GM23338 (cell line): ENCODE data around the gene MMD. TPM values are rescaled to one million over a fixed set of nuclear protein-coding genes. Genes with fewer than 3 reads are reported as not detected.

Experiments
- ATAC-seq: fragments of 200-7000 bp; cut with Tn5 transposase; 3 replicates; pipeline ENCODE4 v1.9.1; 2020
- DNase-seq: peaks from one replicate; pipeline ENCODE4 v3.0.0-alpha.2; 2015; ENCODE audit warnings: low spot score
- H2AFZ ChIP-seq: fragments of 200-600 bp; sonication (generic); 2 replicates; pipeline ENCODE4 v1.8.0; 2016; ENCODE audit warnings: antibody characterized with exemption, mild to moderate bottlenecking, moderate library complexity
- H3F3A ChIP-seq: fragments of 200-600 bp; sonication (generic); replicated peaks from 2 replicates; pipeline ENCODE4 v1.8.0; 2017; ENCODE audit warnings: antibody characterized with exemption, mixed run types, low read depth
- H3K27ac ChIP-seq: fragments of 200-600 bp; sonication (generic); 2 replicates; pipeline ENCODE4 v1.6.1; 2016; ENCODE audit warnings: low read depth
- H3K27me3 ChIP-seq: fragments of 200-600 bp; sonication (generic); 2 replicates; pipeline ENCODE4 v1.8.0; 2016; ENCODE audit warnings: mild to moderate bottlenecking, mixed run types, moderate library complexity; ENCODE audit not compliant: insufficient read depth
- H3K36me3 ChIP-seq: fragments of 200-600 bp; sonication (generic); 2 replicates; pipeline ENCODE4 v1.8.0; 2016; ENCODE audit warnings: mild to moderate bottlenecking; ENCODE audit not compliant: insufficient read depth
- H3K4me1 ChIP-seq: fragments of 200-600 bp; sonication (generic); 2 replicates; pipeline ENCODE4 v1.8.0; 2016; ENCODE audit warnings: mild to moderate bottlenecking, moderate library complexity; ENCODE audit not compliant: insufficient read depth
- H3K4me2 ChIP-seq: fragments of 200-600 bp; sonication (generic); 2 replicates; pipeline ENCODE4 v1.7.1; 2017; ENCODE audit warnings: mixed run types
- H3K4me3 ChIP-seq: fragments of 200-600 bp; sonication (generic); 2 replicates; pipeline ENCODE4 v1.6.1; 2016; ENCODE audit warnings: mixed run types
- H3K79me2 ChIP-seq: fragments of 200-600 bp; sonication (generic); replicated peaks from 2 replicates; pipeline ENCODE4 v1.8.0; 2017; ENCODE audit warnings: mild to moderate bottlenecking; ENCODE audit not compliant: insufficient read depth
- H3K9me2 ChIP-seq: fragments of 200-600 bp; sonication (generic); 2 replicates; pipeline ENCODE4 v1.8.0; 2017; ENCODE audit not compliant: insufficient read depth
- H4K20me1 ChIP-seq: fragments of 200-600 bp; sonication (generic); replicated peaks from 2 replicates; pipeline ENCODE4 v1.8.0; 2017; ENCODE audit warnings: mild to moderate bottlenecking; ENCODE audit not compliant: insufficient read depth
- H3K27ac Mint-ChIP-seq: 2 replicates; pipeline ENCODE4 v1.8.0; 2020; ENCODE audit warnings: inconsistent platforms, mild to moderate bottlenecking, moderate library complexity, mixed read lengths
- H3K27me3 Mint-ChIP-seq: 3 replicates; pipeline ENCODE4 v1.8.0; 2022; ENCODE audit warnings: low read depth, mild to moderate bottlenecking, moderate library complexity, mixed read lengths, inconsistent platforms; ENCODE audit not compliant: insufficient read depth, poor library complexity
- H3K36me3 Mint-ChIP-seq: 3 replicates; pipeline ENCODE4 v1.8.0; 2021; ENCODE audit warnings: low read depth, mild to moderate bottlenecking, inconsistent platforms, moderate library complexity, mixed read lengths
- H3K4me1 Mint-ChIP-seq: 3 replicates; pipeline ENCODE4 v1.8.0; 2020; ENCODE audit warnings: mild to moderate bottlenecking, inconsistent platforms, mixed read lengths
- H3K4me3 Mint-ChIP-seq: 3 replicates; pipeline ENCODE4 v1.8.0; 2021; ENCODE audit warnings: moderate library complexity, mild to moderate bottlenecking, inconsistent platforms, mixed read lengths
- H3K9me3 Mint-ChIP-seq: 3 replicates; pipeline ENCODE4 v1.8.0; 2020; ENCODE audit warnings: moderate library complexity, mild to moderate bottlenecking, inconsistent platforms, mixed read lengths
- CREB1 ChIP-seq: fragments of 250-450 bp; sonication (Bioruptor Pico); IDR thresholded peaks from 2 replicates; pipeline ENCODE4 v1.5.0; 2020; ENCODE audit warnings: low read depth, mild to moderate bottlenecking, moderate library complexity
- CTCF ChIP-seq, 2 experiments: fragments of 200-600 bp in 1 of 2; sonication (generic) in 1 of 2; conservative IDR thresholded peaks; 2 replicates each; pipeline versions ENCODE4 v1.5.1 to v1.6.1; 2016 to 2017; ENCODE audit warnings: antibody characterized with exemption in 2 of 2, low read depth in 2 of 2, mild to moderate bottlenecking in 2 of 2, moderate library complexity in 1 of 2
- ETS1 ChIP-seq: IDR thresholded peaks from 2 replicates; pipeline ENCODE4 v1.6.1; 2016; ENCODE audit warnings: antibody characterized with exemption
- EZH2 ChIP-seq: fragments of 200-600 bp; sonication (generic); IDR thresholded peaks from one replicate; pipeline ENCODE4 v1.8.0; 2017; ENCODE audit warnings: antibody characterized with exemption, mild to moderate bottlenecking, low read depth; ENCODE audit not compliant: unreplicated experiment
- EZH2phosphoT487 ChIP-seq: fragments of 200-600 bp; sonication (generic); IDR thresholded peaks from one replicate; pipeline ENCODE4 v1.8.1; 2018; ENCODE audit warnings: antibody characterized with exemption; ENCODE audit not compliant: unreplicated experiment
- JUNB ChIP-seq: IDR thresholded peaks from one replicate; pipeline ENCODE4 v1.6.1; 2016; ENCODE audit warnings: antibody characterized with exemption; ENCODE audit not compliant: unreplicated experiment
- POLR2AphosphoS5 ChIP-seq: IDR thresholded peaks from 2 replicates; pipeline ENCODE4 v1.6.1; 2016; ENCODE audit warnings: antibody characterized with exemption, low read depth
- REST ChIP-seq: IDR thresholded peaks from one replicate; pipeline ENCODE4 v1.6.1; 2018; ENCODE audit warnings: antibody characterized with exemption; ENCODE audit not compliant: unreplicated experiment
- STAT1 ChIP-seq: IDR thresholded peaks from one replicate; pipeline ENCODE4 v1.6.1; 2016; ENCODE audit warnings: antibody characterized with exemption; ENCODE audit not compliant: unreplicated experiment
- ZNF114 ChIP-seq: fragments of 250-450 bp; sonication (Bioruptor Pico); IDR thresholded peaks from 2 replicates; pipeline ENCODE4 v1.5.0; 2020; ENCODE audit warnings: mild to moderate bottlenecking, moderate library complexity
- ZNF331 ChIP-seq: fragments of 250-450 bp; sonication (Bioruptor Pico); IDR thresholded peaks from 2 replicates; pipeline ENCODE4 v1.5.0; 2020; ENCODE audit warnings: low read depth, mild to moderate bottlenecking, moderate library complexity
- ZNF462 ChIP-seq: fragments of 250-450 bp; sonication (Bioruptor Pico); IDR thresholded peaks from 2 replicates; pipeline ENCODE4 v1.5.0; 2020; ENCODE audit warnings: mild to moderate bottlenecking, moderate library complexity
- polyA plus RNA-seq: library from polyadenylated mRNA; unstranded; fragments of >200 nt; fragmentation: Nextera tagmentation; extraction: Ambion mirVana; gene quantifications from 2 replicates; pipeline ENCODE4 v1.2.1, GENCODE V29; 2016
- total RNA-seq: library from RNA; depleted of rRNA; stranded (reverse); fragments of >200 nt; shearing (Covaris generic); gene quantifications from 2 replicates; pipeline ENCODE4 v1.2.3, GENCODE V29; 2014

The MMD gene
- total and polyA plus RNA-seq, 2 experiments from 2014 or later, result 46.4 to 47.0 TPM

GRCh38 chr17:55430541-55431288, 9.1 kb upstream of the MMD start (continued):
- TF ChIP-seq ZNF462 (CRISPR knock-in tag) (no peak), ZNF331 (no peak), JUNB (no peak)

GRCh38 chr17:55427587-55427882, 5.9 kb upstream of the MMD start:
- Histone ChIP-seq H2AFZ (no peak overlapping the region), H3F3A (no peaks in the 10 kb centered on the region), H3K27me3 (no peaks in the 10 kb centered on the region), H3K79me2 (no peaks in the 10 kb centered on the region), H3K4me2 (no peak overlapping the region), H3K4me3 (no peak overlapping the region), H3K9me2 (no peaks in the 10 kb centered on the region), H3K27ac (no peak overlapping the region), H3K36me3 (no peaks in the 10 kb centered on the region), H3K4me1 (no peaks in the 10 kb centered on the region), H4K20me1 (no peaks in the 10 kb centered on the region)
- H3K4me3 Mint-ChIP-seq, result no peak overlapping the region
- no peaks in the 10 kb centered on the region; the same call in 2 of the 3 replicates for H3K9me3 Mint-ChIP-seq
- no peak for DNase-seq
- H3K36me3 Mint-ChIP-seq, result no peaks in the 10 kb centered on the region
- H3K4me1 Mint-ChIP-seq, result peaks cover 6% of the 10 kb centered on the region; the same call in 1 of the 3 replicates
- ATAC-seq, result no peak
- H3K27ac Mint-ChIP-seq, result no peak overlapping the region
- H3K27me3 Mint-ChIP-seq, result no peaks in the 10 kb centered on the region
- TF ChIP-seq JUNB (no peak), CREB1 (CRISPR knock-in tag) (no peak), EZH2phosphoT487 (no peak), STAT1 (no peak), REST (no peak), POLR2AphosphoS5 (no peak), ZNF114 (CRISPR knock-in tag) (no peak), CTCF (conservative IDR thresholded peaks at IDR 0.05; ENCODE audit: low read depth in 2 of 2) (no peak), ZNF331 (no peak), ETS1 (no peak), EZH2 (no peak)
